ENCODE measurements around the gene TENM4.

DNA sequence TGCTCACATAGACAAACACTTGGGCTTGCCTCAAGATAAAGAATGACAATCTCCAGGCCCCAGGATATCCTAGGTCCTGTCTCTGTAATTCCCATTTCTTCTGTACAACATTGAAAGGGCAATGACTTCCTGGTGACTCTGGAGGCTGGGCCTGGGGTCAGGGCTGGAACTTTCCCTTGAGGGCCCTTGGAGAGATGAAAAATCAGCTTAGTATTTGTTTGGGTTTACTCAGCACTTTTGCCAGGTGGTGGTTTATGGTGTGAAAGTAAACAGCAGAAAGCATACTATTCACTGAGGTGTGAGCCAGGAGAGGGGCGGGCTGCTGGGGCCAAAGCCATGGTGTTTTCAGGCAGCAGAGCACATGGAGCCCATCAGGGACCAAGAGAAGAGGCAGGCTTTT is 651.5 kb downstream of the TENM4 start:
- TF ChIP-seq CTCF (IDR thresholded peaks at IDR 0.05) (no peak), POLR2AphosphoS5 (IDR thresholded peaks at IDR 0.05; ENCODE audit: low read depth, low read length) (no peak)
